Urinary bladder (tissue), 4 donors: ENCODE data around the gene PTPRS. TPM values are rescaled to one million over a fixed set of nuclear protein-coding genes. Genes with fewer than 3 reads are reported as not detected.
"Not testable (repeated sequence)": the region's sequence is repeated elsewhere in the genome, so short reads cannot be mapped to it uniquely, and the experiment has no call there.

Source experiments
- DNase-seq: peaks from one replicate; pipeline ENCODE4 v3.0.0-alpha.2; 2015; ENCODE audit errors: extremely low spot score
- H3K27ac ChIP-seq: one replicate; pipeline ENCODE4 v1.5.1; 2013; ENCODE audit warnings: low read depth, mild to moderate bottlenecking, moderate library complexity
- H3K36me3 ChIP-seq: one replicate; pipeline ENCODE4 v1.6.1; 2013; ENCODE audit warnings: mild to moderate bottlenecking, moderate library complexity; ENCODE audit not compliant: insufficient read depth
- H3K4me1 ChIP-seq: one replicate; pipeline ENCODE4 v1.6.1; 2013; ENCODE audit warnings: mild to moderate bottlenecking, moderate library complexity; ENCODE audit not compliant: insufficient read depth
- H3K4me3 ChIP-seq: one replicate; pipeline ENCODE4 v1.5.1; 2013; ENCODE audit warnings: low read depth, low read length
- WGBS: extraction: QIAGEN DNeasy Blood & Tissue Kit; methylation state at CpG from one replicate; pipeline ENCODE4 v1.1.7; 2013; 5-methylcytosine and 5-hydroxymethylcytosine counted together
- polyA plus RNA-seq: library from polyadenylated mRNA; stranded (reverse); fragments of 200-250 nt; gene quantifications from one replicate; pipeline ENCODE4 v1.2.3, GENCODE V29; 2013
- total RNA-seq: library from RNA; depleted of rRNA; stranded (reverse); fragments of >200 nt; gene quantifications from one replicate; pipeline ENCODE4 v1.2.3, GENCODE V29; 2014
- donor health status: healthy with polysubstance abuse.
- donor health status: healthy.

Gene PTPRS
- total and polyA plus RNA-seq, 2 donors, result 45.2 to 95.0 TPM

GRCh38 chr19:5361839-5362238 is 21.2 kb upstream of the PTPRS start:
- H3K27ac ChIP-seq, H3K4me1 ChIP-seq, DNase-seq, H3K36me3 ChIP-seq, H3K4me3 ChIP-seq: not testable (repeated sequence)
- 84% methylated on average over 9 of the region's 9 CpGs for WGBS

DNA sequence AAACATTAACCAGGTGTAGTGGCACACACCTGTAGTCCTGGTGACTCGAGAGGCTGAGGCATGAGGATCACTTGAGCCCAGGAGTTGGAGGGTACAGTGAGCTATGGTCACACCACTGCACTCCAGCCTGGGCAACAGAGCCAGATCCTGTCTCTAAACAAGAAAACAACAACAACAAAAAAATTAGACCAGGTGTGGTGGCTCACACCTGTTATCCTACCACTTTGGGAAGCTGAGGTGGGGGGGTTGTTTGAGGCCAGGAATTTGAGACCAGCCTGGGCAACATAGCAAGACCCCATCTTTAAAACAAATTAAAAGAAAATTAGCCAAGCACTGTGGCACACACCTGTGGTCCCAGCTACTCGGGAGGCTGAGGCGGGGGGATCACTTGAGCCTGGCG is 20.8 kb upstream of the PTPRS start:
- no peaks in the 10 kb centered on the region for H3K36me3 ChIP-seq
- H3K27ac ChIP-seq, result no peak overlapping the region
- WGBS, result 90% methylated on average over 4 of the region's 4 CpGs
- no peaks in the 10 kb centered on the region for H3K4me1 ChIP-seq
- no peak overlapping the region for H3K4me3 ChIP-seq
- DNase-seq, result no peak

GRCh38 chr19:5360003-5360780 is 19.6 kb upstream of the PTPRS start:
- H3K36me3 ChIP-seq, result no peaks in the 10 kb centered on the region
- 46% methylated on average over 9 of the region's 9 CpGs for WGBS
- H3K27ac ChIP-seq, result no peak overlapping the region
- DNase-seq, result no peak
- H3K4me1 ChIP-seq, result no peaks in the 10 kb centered on the region
- H3K4me3 ChIP-seq, result no peak overlapping the region

GRCh38 chr19:5358173-5358800 is 17.7 kb upstream of the PTPRS start:
- Histone ChIP-seq H3K4me3 (no peak overlapping the region), H3K27ac (no peak overlapping the region), H3K4me1 (no peaks in the 10 kb centered on the region), H3K36me3 (no peaks in the 10 kb centered on the region)
- DNase-seq, result no peak
- WGBS, result 56% methylated on average over 9 of the region's 9 CpGs

GRCh38 chr19:5357584-5357983 is 17.0 kb upstream of the PTPRS start:
- H3K27ac ChIP-seq, result no peak overlapping the region
- H3K4me3 ChIP-seq, result no peak overlapping the region
- 73% methylated on average over 4 of the region's 4 CpGs for WGBS
- no peaks in the 10 kb centered on the region for H3K4me1 ChIP-seq
- no peak for DNase-seq
- H3K36me3 ChIP-seq, result no peaks in the 10 kb centered on the region

DNA sequence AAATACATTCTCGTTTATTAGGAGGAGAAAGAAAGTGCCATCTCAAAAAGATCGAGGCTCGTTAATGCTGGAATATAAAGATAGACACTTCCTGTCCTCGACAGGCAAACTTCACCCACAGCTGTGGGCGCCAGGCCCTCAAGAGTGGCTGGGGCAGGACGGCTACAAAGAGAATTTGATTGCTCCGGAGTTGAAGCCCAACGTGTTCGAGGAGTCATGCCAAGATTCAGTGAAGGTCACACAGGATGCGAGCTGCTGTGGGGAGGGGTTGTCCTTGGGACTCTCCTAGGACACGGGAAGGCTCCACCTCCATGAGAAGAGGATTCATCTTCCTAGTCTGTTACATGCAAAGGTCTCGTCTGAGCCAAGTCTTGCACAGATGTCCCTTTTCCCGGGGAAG is 16.3 kb upstream of the PTPRS start:
- Histone ChIP-seq H3K4me1 (no peaks in the 10 kb centered on the region), H3K36me3 (no peaks in the 10 kb centered on the region), H3K4me3 (no peak overlapping the region), H3K27ac (no peak overlapping the region)
- no peak for DNase-seq
- 33% methylated on average over 13 of the region's 13 CpGs for WGBS

GRCh38 chr19:5356428-5356827 is 15.8 kb upstream of the PTPRS start:
- Histone ChIP-seq H3K36me3 (no peaks in the 10 kb centered on the region), H3K27ac (no peak overlapping the region), H3K4me3 (no peak overlapping the region), H3K4me1 (no peaks in the 10 kb centered on the region)
- DNase-seq, result no peak
- 83% methylated on average over 5 of the region's 5 CpGs for WGBS

DNA sequence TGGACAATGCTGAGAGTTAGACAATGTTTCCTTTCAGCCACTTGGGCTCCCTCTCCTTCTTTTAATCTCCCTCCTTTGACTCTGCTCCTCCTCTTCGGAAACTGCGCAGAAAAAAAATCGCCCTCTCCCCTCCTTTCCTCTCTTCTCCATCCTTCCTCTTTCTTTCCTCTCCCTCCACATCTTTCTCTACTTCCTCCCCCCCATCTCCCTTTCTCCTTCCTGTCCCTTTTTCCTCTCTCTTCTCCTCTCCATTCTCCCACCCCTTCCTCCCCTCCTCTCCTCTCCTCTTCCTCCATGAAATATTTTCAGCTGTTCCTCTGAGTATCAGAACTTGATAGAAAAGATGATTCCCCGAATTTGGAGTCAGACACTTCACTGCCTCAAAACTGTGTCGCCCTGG is 15.1 kb upstream of the PTPRS start:
- Histone ChIP-seq H3K36me3 (no peaks in the 10 kb centered on the region), H3K4me1 (no peaks in the 10 kb centered on the region), H3K27ac (no peak overlapping the region), H3K4me3 (no peak overlapping the region)
- WGBS, result 71% methylated on average over 5 of the region's 5 CpGs
- no peak for DNase-seq

GRCh38 chr19:5355076-5355475 is 14.5 kb upstream of the PTPRS start:
- DNase-seq, result no peak
- 52% methylated on average over 9 of the region's 9 CpGs for WGBS
- no peak overlapping the region for H3K27ac ChIP-seq
- no peak overlapping the region for H3K4me3 ChIP-seq
- no peaks in the 10 kb centered on the region for H3K36me3 ChIP-seq
- no peaks in the 10 kb centered on the region for H3K4me1 ChIP-seq

GRCh38 chr19:5354403-5354802 is 13.8 kb upstream of the PTPRS start:
- Histone ChIP-seq H3K4me1 (no peaks in the 10 kb centered on the region), H3K27ac (no peak overlapping the region), H3K4me3 (no peak overlapping the region), H3K36me3 (no peaks in the 10 kb centered on the region)
- DNase-seq, result no peak
- 83% methylated on average over 4 of the region's 4 CpGs for WGBS

DNA sequence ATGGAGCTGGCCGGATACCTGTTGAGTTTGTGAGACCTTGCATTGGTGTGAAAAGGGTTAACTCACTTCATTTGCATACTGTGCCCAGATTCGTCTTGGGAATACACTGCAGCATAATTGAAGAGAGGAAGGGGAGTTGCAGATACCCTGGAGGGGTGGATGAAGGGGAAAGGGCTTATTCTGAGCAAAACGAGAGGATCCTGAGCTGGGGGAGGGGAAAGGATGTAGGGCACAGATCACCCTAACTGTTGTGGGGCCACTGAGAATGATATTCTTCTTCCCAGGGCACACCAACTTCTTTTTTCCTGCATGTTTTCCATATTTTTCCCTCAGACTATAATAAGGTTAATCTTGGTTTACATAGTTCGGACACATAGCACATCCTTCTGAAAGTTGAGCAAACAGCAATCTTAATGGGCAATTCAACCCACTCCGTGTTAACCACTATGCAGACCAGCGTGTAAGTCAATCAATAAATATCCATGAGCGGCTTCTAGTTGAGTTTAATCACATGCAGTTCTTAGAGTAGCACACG is 11.7 kb upstream of the PTPRS start:
- H3K4me1 ChIP-seq, result no peaks in the 10 kb centered on the region
- H3K27ac ChIP-seq, result no peak overlapping the region
- H3K36me3 ChIP-seq, result no peaks in the 10 kb centered on the region
- no peak overlapping the region for H3K4me3 ChIP-seq
- WGBS, result 31% methylated on average over 8 of the region's 8 CpGs
- no peak for DNase-seq

DNA sequence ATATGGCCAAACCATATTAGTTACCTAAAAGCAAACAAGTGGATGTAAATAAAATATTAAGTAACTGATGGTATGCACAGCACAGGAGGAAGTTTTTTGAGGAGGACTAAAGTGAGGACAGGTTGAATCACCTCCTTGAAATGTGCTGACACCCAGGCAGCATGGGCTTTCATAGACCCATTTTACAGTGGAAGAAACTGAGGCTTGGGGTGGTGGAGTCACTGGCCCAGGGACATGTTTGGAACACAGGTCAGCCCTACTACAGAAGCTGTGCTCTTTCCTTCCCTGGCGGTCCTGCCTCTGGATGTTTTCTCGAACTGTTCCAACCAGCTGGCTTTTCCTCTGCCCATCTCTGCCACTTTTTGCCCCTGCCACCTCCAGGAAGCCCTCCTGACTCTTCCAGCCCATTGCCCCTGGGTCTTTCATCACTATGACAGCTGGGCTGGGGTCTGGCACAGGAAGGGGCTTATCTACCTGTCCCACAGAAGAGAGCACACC is 11.2 kb upstream of the PTPRS start:
- Histone ChIP-seq H3K4me1 (no peaks in the 10 kb centered on the region), H3K4me3 (no peak overlapping the region), H3K36me3 (no peaks in the 10 kb centered on the region), H3K27ac (no peak overlapping the region)
- no peak for DNase-seq
- 58% methylated on average over 2 of the region's 2 CpGs for WGBS

DNA sequence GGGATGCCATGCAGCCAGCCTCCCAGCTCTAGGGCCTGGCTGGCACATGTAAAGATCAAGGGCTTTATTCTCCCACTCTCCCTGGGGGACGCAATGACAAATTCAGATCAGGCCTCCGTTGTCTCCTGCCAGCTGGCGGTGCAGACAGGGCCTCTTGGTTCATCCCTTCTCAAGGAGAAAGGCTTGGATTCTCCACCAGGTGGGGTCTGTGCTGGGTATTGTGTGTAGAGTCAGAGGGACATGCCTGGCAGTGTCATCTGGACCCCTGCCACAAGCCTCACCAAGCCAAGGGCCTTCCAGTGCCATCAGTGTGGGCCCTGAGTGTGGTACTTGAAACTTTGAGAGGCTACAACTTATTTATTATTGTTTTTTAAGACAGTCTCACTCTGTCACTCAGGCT is 8.4 kb upstream of the PTPRS start:
- Histone ChIP-seq H3K4me3 (no peak overlapping the region), H3K36me3 (no peaks in the 10 kb centered on the region), H3K4me1 (no peaks in the 10 kb centered on the region), H3K27ac (no peak overlapping the region)
- WGBS, result 60% methylated on average over 3 of the region's 3 CpGs
- DNase-seq, result no peak

DNA sequence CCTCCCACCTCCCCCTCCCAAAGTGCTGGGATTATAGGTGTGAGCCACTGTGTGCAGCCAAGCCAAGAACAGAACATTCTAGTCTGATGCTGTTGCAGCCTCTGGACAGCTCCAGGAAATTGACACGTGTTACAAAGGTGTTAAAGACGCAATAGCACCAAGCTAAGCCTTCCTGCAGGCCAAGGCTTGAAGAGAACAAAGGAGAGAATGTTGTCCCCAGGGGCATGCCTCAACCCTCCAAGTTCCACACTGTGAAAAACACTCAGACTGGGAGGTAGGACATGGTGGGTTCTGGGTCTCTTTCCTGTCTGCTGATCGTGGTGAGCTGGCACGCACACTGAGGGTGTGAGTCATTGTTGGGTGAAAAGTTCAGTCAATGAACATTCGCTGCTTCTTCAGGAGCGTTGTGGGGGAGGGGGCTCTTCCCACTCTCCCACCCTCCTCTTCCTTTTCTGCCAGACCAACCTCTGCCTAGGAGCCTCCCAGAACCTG is 5.3 kb upstream of the PTPRS start:
- Histone ChIP-seq H3K36me3 (no peaks in the 10 kb centered on the region), H3K4me1 (no peaks in the 10 kb centered on the region), H3K4me3 (no peak overlapping the region), H3K27ac (no peak overlapping the region)
- DNase-seq, result no peak
- 20% methylated on average over 6 of the region's 6 CpGs for WGBS
